Upper lobe of right lung (tissue), 1 donor: ENCODE results near the gene YEATS4. TPM values are rescaled to one million over a fixed set of nuclear protein-coding genes. Genes with fewer than 3 reads are reported as not detected.

Source experiments
- ATAC-seq: fragments of 200-7000 bp; cut with Tn5 transposase; one replicate; pipeline ENCODE4 v1.9.1; 2020; ENCODE audit warnings: mild to moderate bottlenecking, moderate library complexity
- DNase-seq: peaks from one replicate; pipeline ENCODE4 v3.0.0-alpha.2; 2020
- H3K27ac ChIP-seq: fragments of 200-600 bp; one replicate; pipeline ENCODE4 v1.8.0; 2022
- H3K27me3 ChIP-seq: fragments of 200-600 bp; one replicate; pipeline ENCODE4 v1.8.0; 2022; ENCODE audit warnings: mild to moderate bottlenecking
- H3K36me3 ChIP-seq: fragments of 200-600 bp; one replicate; pipeline ENCODE4 v1.8.0; 2022
- H3K4me1 ChIP-seq: fragments of 200-600 bp; one replicate; pipeline ENCODE4 v1.8.0; 2022
- H3K4me3 ChIP-seq: fragments of 200-600 bp; one replicate; pipeline ENCODE4 v1.8.0; 2022; ENCODE audit warnings: mild to moderate bottlenecking
- H3K9me3 ChIP-seq: fragments of 200-600 bp; one replicate; pipeline ENCODE4 v1.8.0; 2022
- CTCF ChIP-seq: fragments of 200-600 bp; IDR thresholded peaks from one replicate; pipeline ENCODE4 v1.8.0; 2022; ENCODE audit warnings: antibody characterized with exemption
- intact Hi-C: fragments of 100-400 bp; cut with DNase I; formaldehyde crosslinking; loops from one replicate; pipeline ENCODE4 v1.11.0; 2022
- total RNA-seq: library from RNA; stranded (reverse); fragmentation: NEBNext Ultra II Directional; extraction: Animal tissue kit (Norgen Biotek cat#: 25700); gene quantifications from one replicate; pipeline ENCODE4 v1.2.1, GENCODE V29; 2021
- donor health status: DM: no; HTN: yes; CAD: no; lungs with severe emphysema.

Gene YEATS4
- total RNA-seq, 1 donor from 2014 or later: 11.4 TPM

- no peak for ATAC-seq
Measured at GRCh38 chr12:69345077-69345476, 14.5 kb upstream of the YEATS4 start.

GRCh38 chr12:69345742-69346141, 13.8 kb upstream of the YEATS4 start:
- Histone ChIP-seq H3K27me3 (no peaks in the 10 kb centered on the region), H3K9me3 (no peaks in the 10 kb centered on the region), H3K4me1 (peaks cover 8% of the 10 kb centered on the region), H3K27ac (no peak overlapping the region), H3K4me3 (no peak overlapping the region), H3K36me3 (no peaks in the 10 kb centered on the region)
- intact Hi-C loops: no loop called here
- DNase-seq (no peak), ATAC-seq (no peak)
- TF ChIP-seq CTCF: no peak

More at GRCh38 chr12:69345077-69345476, 14.5 kb upstream of the YEATS4 start:
- Histone ChIP-seq H3K4me1 (peaks cover 13% of the 10 kb centered on the region), H3K9me3 (no peaks in the 10 kb centered on the region), H3K27me3 (no peaks in the 10 kb centered on the region), H3K27ac (no peak overlapping the region), H3K36me3 (no peaks in the 10 kb centered on the region), H3K4me3 (no peak overlapping the region)
- intact Hi-C loops: no loop called here
- no peak for DNase-seq
- TF ChIP-seq CTCF: no peak

- DNase-seq (no peak), ATAC-seq (peak; percentile 96)
- Histone ChIP-seq H3K27ac (peak within 1 kb of the TSS; percentile 64), H3K36me3 (no peaks in the 10 kb centered on the region), H3K4me1 (no peaks in the 10 kb centered on the region), H3K4me3 (peak within 1 kb of the TSS; percentile 36), H3K9me3 (no peaks in the 10 kb centered on the region), H3K27me3 (no peaks in the 10 kb centered on the region)
- no peak for TF ChIP-seq CTCF
- intact Hi-C loops: no loop called here
Measured at GRCh38 chr12:69348162-69348938, 11.2 kb upstream of the YEATS4 start, which contains the start of gene LYZ. TSS of gene LYZ (plus strand) at chr12:69348381. CDS start at chr12:69348409, 28 bp downstream.

- H3K36me3 ChIP-seq: no peaks in the 10 kb centered on the region
- ATAC-seq (no peak), DNase-seq (no peak)
- no peak overlapping the region for H3K27ac ChIP-seq
- H3K9me3 ChIP-seq: no peaks in the 10 kb centered on the region
- H3K27me3 ChIP-seq: no peaks in the 10 kb centered on the region
- TF ChIP-seq CTCF: no peak
- no peaks in the 10 kb centered on the region for H3K4me1 ChIP-seq
- intact Hi-C loops: no loop called here
- peak overlapping the region; percentile 36 for H3K4me3 ChIP-seq
Measured at GRCh38 chr12:69350002-69350626, 9.4 kb upstream of the YEATS4 start.

GRCh38 chr12:69350777-69351176, 8.8 kb upstream of the YEATS4 start:
- H3K4me1 ChIP-seq: no peaks in the 10 kb centered on the region
- H3K27ac ChIP-seq: no peak overlapping the region
- H3K4me3 ChIP-seq: peak overlapping the region; percentile 36
- H3K27me3 ChIP-seq: no peaks in the 10 kb centered on the region
- no peak for TF ChIP-seq CTCF
- intact Hi-C loops: no loop called here
- H3K9me3 ChIP-seq: no peaks in the 10 kb centered on the region
- no peaks in the 10 kb centered on the region for H3K36me3 ChIP-seq
- DNase-seq (no peak), ATAC-seq (no peak)
